Lower lobe of right lung (tissue), 2 donors: ENCODE results near the gene TMSB4X. TPM values are rescaled to one million over a fixed set of nuclear protein-coding genes. Genes with fewer than 3 reads are reported as not detected.

Experiments
- ATAC-seq, 2 donors: fragments of 200-7000 bp; cut with Tn5 transposase; one replicate each; pipeline ENCODE4 v1.9.1; 2020 to 2022; ENCODE audit warnings: mild to moderate bottlenecking in 2 of 2, moderate library complexity in 2 of 2
- DNase-seq: peaks from one replicate; pipeline ENCODE4 v3.0.0-alpha.2; 2020
- H3K27ac ChIP-seq: fragments of 200-600 bp; one replicate; pipeline ENCODE4 v1.8.0; 2022
- H3K27me3 ChIP-seq: fragments of 200-600 bp; one replicate; pipeline ENCODE4 v1.8.0; 2022; ENCODE audit warnings: low read depth
- H3K36me3 ChIP-seq: fragments of 200-600 bp; one replicate; pipeline ENCODE4 v1.8.0; 2022; ENCODE audit warnings: mild to moderate bottlenecking
- H3K4me1 ChIP-seq: fragments of 200-600 bp; one replicate; pipeline ENCODE4 v1.8.0; 2022
- H3K4me3 ChIP-seq: fragments of 200-600 bp; one replicate; pipeline ENCODE4 v1.8.0; 2022; ENCODE audit warnings: mild to moderate bottlenecking
- H3K9me3 ChIP-seq: fragments of 200-600 bp; one replicate; pipeline ENCODE4 v1.8.0; 2022
- CTCF ChIP-seq: fragments of 200-600 bp; IDR thresholded peaks from one replicate; pipeline ENCODE4 v1.8.0; 2022; ENCODE audit warnings: antibody characterized with exemption, mild to moderate bottlenecking
- intact Hi-C: fragments of 100-400 bp; cut with DNase I; formaldehyde crosslinking; loops from one replicate; pipeline ENCODE4 v1.11.0; 2022
- total RNA-seq: library from RNA; stranded (reverse); fragmentation: NEBNext Ultra II Directional; extraction: Animal tissue kit (Norgen Biotek cat#: 25700); gene quantifications from one replicate; pipeline ENCODE4 v1.2.1, GENCODE V29; 2021
- donor health status: DM: no; HTN: yes; CAD: no; lungs with severe emphysema.

The TMSB4X gene
- total RNA-seq, 1 donor from 2014 or later: 4,922 TPM

- no peak overlapping the region for H3K4me3 ChIP-seq
- DNase-seq (no peak), ATAC-seq (no peak)
- H3K27me3 ChIP-seq: no peaks in the 10 kb centered on the region
- intact Hi-C loops: no loop called here
- H3K27ac ChIP-seq: no peak overlapping the region
- H3K9me3 ChIP-seq: no peaks in the 10 kb centered on the region
- no peaks in the 10 kb centered on the region for H3K36me3 ChIP-seq
- no peaks in the 10 kb centered on the region for H3K4me1 ChIP-seq
- TF ChIP-seq CTCF: no peak
Measured at GRCh38 chrX:13022926-13023325, 48.0 kb downstream of the TMSB4X start.

DNA sequence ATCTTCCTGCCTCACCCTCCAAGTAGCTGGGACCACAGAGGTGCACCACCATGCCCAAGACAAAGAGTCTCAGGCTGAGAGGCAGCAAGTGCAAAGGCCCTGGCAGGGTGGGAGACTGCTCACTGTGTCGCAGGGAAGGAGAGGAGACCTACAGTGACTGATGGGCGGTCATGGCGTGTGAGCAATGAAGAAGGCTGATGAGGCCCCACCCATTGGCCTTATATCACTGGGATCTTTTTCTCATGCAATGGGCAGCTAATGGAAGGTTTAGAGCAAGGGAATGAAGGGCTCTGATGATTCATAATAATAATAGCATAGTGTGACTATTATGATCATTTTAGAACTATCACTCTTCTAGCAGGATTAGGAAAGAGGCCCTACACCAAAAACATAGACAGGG, 48.7 kb downstream of the TMSB4X start:
- intact Hi-C loops: no loop called here
- no peak for TF ChIP-seq CTCF
- Histone ChIP-seq H3K4me3 (no peak overlapping the region), H3K27ac (no peak overlapping the region), H3K9me3 (no peaks in the 10 kb centered on the region), H3K4me1 (peaks cover 2% of the 10 kb centered on the region), H3K36me3 (no peaks in the 10 kb centered on the region), H3K27me3 (no peaks in the 10 kb centered on the region)
- ATAC-seq (no peak), DNase-seq (no peak)

DNA sequence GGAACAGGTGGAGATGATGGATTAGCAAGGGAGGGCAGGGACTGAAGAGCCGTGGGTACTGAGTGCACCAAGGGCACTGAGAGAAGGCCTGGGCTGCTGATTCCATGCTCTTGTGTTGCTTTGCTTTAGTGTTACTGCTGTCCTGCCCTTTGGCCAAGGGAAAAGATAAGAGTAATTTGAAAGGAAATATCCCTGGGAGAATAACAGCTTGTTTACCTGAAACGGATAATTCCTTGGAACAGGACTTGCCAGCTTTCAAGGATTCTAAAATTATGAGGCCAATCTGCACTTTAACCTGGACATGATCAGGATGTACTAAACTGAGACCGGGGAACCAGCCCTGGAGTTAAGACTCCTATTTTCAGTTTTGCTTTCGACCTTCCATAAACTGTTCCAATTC, 49.1 kb downstream of the TMSB4X start:
- Histone ChIP-seq H3K9me3 (no peaks in the 10 kb centered on the region), H3K27me3 (no peaks in the 10 kb centered on the region), H3K4me3 (no peak overlapping the region), H3K36me3 (no peaks in the 10 kb centered on the region), H3K4me1 (peaks cover 6% of the 10 kb centered on the region), H3K27ac (no peak overlapping the region)
- ATAC-seq (no peak), DNase-seq (no peak)
- intact Hi-C loops: no loop called here
- no peak for TF ChIP-seq CTCF

- DNase-seq: no peak
- H3K27me3 ChIP-seq: no peaks in the 10 kb centered on the region
- ATAC-seq: no peak
Measured at GRCh38 chrX:13024986-13025385, 50.1 kb downstream of the TMSB4X start.

More at GRCh38 chrX:13024986-13025385, 50.1 kb downstream of the TMSB4X start:
- Histone ChIP-seq H3K4me3 (no peak overlapping the region), H3K36me3 (no peaks in the 10 kb centered on the region), H3K9me3 (no peaks in the 10 kb centered on the region), H3K27ac (no peak overlapping the region), H3K4me1 (peaks cover 15% of the 10 kb centered on the region)
- intact Hi-C loops: no loop called here
- TF ChIP-seq CTCF: no peak

Other genes with a start within 250 kb of the TMSB4X start
- gene PRPS2, start 183.7 kb upstream of the TMSB4X start, total RNA-seq: 26.3 TPM
- 7.8 TPM for gene TLR7, start 108.0 kb upstream of the TMSB4X start, total RNA-seq
- gene TLR8, start 68.5 kb upstream of the TMSB4X start, total RNA-seq: 35.4 TPM
- gene FAM9C, start 69.5 kb downstream of the TMSB4X start, total RNA-seq: not detected